Effector memory CD4-positive, alpha-beta T cell (primary cell): ENCODE results near the gene PLXNA4.
A peak's percentile ranks its signal among the peaks of the same experiment; 100 is the strongest.

Source experiments
- DNase-seq, 3 donors: peaks; one replicate each; pipeline ENCODE4 v3.0.0-alpha.2; 2020
- H3K27ac ChIP-seq: 2 replicates; pipeline ENCODE4 v1.7.0; 2013; ENCODE audit warnings: mild to moderate bottlenecking, low read length, moderate library complexity; ENCODE audit not compliant: insufficient read depth, poor library complexity, severe bottlenecking
- H3K27me3 ChIP-seq: replicated peaks from 2 replicates; pipeline ENCODE4 v1.7.0; 2013; ENCODE audit warnings: mild to moderate bottlenecking, low read length; ENCODE audit not compliant: insufficient read depth, control insufficient read depth, poor library complexity, severe bottlenecking
- H3K36me3 ChIP-seq: 2 replicates; pipeline ENCODE4 v1.7.0; 2013; ENCODE audit warnings: mild to moderate bottlenecking, low read length, moderate library complexity; ENCODE audit not compliant: control insufficient read depth, insufficient read depth
- H3K4me1 ChIP-seq: 2 replicates; pipeline ENCODE4 v1.7.0; 2013; ENCODE audit warnings: low read length, mild to moderate bottlenecking; ENCODE audit not compliant: control insufficient read depth, insufficient read depth, poor library complexity, severe bottlenecking
- H3K4me3 ChIP-seq: 2 replicates; pipeline ENCODE4 v1.7.0; 2013; ENCODE audit warnings: low read length, low read depth, mild to moderate bottlenecking; ENCODE audit not compliant: insufficient read depth, poor library complexity, severe bottlenecking
- H3K9me3 ChIP-seq: 2 replicates; pipeline ENCODE4 v1.7.0; 2013; ENCODE audit warnings: mild to moderate bottlenecking, low read length, moderate library complexity; ENCODE audit not compliant: control insufficient read depth

Gene PLXNA4

GRCh38 chr7:132592231-132592920 is 16.1 kb upstream of the PLXNA4 start:
- H3K9me3 ChIP-seq, result no peaks in the 10 kb centered on the region
- H3K4me3 ChIP-seq, result no peak overlapping the region
- H3K27ac ChIP-seq, result no peak overlapping the region
- no peak for DNase-seq
- H3K4me1 ChIP-seq, result no peaks in the 10 kb centered on the region
- H3K27me3 ChIP-seq, result peaks cover 3% of the 10 kb centered on the region
- no peaks in the 10 kb centered on the region for H3K36me3 ChIP-seq

GRCh38 chr7:132590162-132590561 is 13.9 kb upstream of the PLXNA4 start:
- Histone ChIP-seq H3K27ac (no peak overlapping the region), H3K36me3 (no peaks in the 10 kb centered on the region), H3K9me3 (no peaks in the 10 kb centered on the region), H3K4me3 (no peak overlapping the region), H3K4me1 (no peaks in the 10 kb centered on the region), H3K27me3 (peaks cover 3% of the 10 kb centered on the region)
- no peak for DNase-seq

DNA sequence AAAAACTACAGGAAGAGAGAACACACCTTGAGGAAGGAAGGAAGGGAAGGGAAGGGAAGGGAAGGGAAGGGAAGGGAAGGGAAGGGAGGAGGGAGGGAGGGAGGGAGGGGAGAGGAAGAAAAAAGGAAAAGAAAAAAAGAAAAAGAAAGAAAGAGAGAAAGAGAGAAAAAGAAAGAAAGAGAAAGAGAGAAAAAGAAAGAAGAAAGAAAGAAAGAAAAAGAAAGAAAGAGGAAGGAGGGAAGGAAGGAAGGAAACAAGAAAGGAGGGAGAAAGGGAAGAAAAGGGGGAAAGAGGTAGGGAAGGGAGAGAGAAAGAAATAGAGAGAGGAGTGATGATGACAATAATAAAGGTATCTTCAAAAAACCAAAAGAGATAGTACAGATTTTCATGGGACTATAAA is 12.3 kb upstream of the PLXNA4 start:
- Histone ChIP-seq H3K27ac (no peak overlapping the region), H3K9me3 (no peaks in the 10 kb centered on the region), H3K36me3 (no peaks in the 10 kb centered on the region), H3K4me1 (no peaks in the 10 kb centered on the region), H3K27me3 (no peaks in the 10 kb centered on the region), H3K4me3 (no peak overlapping the region)
- DNase-seq, result no peak

DNA sequence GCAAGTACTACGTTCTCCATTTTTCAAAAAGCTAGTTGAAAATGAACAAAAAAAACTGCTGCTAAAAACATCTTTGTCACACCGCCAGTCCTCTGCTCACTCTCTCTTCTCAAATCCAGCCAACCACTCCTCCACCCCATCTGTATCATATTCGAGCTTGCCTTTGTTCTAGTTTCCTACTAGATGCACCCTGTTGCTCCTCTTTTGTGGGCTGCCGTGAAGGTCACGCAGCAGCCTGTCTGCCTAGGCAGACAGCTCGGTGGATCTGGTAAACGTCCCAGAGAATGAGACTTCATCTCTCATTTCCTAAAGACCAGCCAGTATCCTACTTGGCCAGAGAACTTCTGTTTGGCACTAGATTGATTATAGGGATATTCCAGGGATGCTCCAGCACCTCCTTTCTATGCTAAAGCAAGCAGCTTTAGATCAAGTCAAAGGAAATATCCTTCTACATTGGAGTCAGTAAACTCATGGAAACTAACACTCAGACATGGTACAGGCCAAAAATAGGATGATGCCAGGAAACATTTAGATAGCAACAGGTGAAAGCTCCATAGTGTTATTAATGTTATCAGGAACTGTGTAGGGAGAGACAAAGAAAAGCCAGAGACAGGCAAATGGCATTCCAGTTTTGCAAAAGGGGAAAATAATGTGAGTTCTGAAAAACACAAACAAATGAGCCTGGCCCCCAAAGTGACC is 8.7 kb upstream of the PLXNA4 start:
- H3K27me3 ChIP-seq, result no peaks in the 10 kb centered on the region
- no peaks in the 10 kb centered on the region for H3K9me3 ChIP-seq
- DNase-seq, result no peak
- H3K27ac ChIP-seq, result no peak overlapping the region
- no peaks in the 10 kb centered on the region for H3K36me3 ChIP-seq
- H3K4me1 ChIP-seq, result no peaks in the 10 kb centered on the region
- no peak overlapping the region for H3K4me3 ChIP-seq

DNA sequence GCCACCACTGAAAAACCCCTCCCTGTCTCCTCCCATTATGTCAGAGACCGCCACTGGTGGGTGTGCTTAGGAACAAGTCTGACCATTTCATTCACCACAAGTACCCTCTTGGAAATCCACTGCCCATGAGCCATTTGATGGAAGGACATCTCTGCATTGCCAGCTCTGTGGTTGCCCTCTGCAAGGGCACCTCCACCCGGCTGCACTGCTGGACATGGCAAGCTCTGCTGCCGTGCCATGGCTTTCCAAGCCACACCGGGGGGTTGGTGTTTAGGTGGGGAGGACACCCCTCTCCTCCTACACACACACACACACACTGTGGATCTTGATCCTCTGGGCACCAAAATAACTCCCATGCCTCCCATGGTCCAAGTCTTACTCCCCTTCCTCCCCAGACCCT is 5.2 kb upstream of the PLXNA4 start:
- Histone ChIP-seq H3K36me3 (no peaks in the 10 kb centered on the region), H3K4me3 (no peak overlapping the region), H3K27me3 (peaks cover 2% of the 10 kb centered on the region), H3K27ac (no peak overlapping the region), H3K4me1 (no peaks in the 10 kb centered on the region), H3K9me3 (no peaks in the 10 kb centered on the region)
- no peak for DNase-seq

- Histone ChIP-seq H3K27ac (no peak overlapping the region), H3K4me1 (no peaks in the 10 kb centered on the region), H3K27me3 (peaks cover 8% of the 10 kb centered on the region), H3K9me3 (no peaks in the 10 kb centered on the region), H3K4me3 (no peak overlapping the region), H3K36me3 (no peaks in the 10 kb centered on the region)
- DNase-seq, result peak; percentile 17 to 42 (median 20)
Measured at GRCh38 chr7:132580717-132581285, 4.5 kb upstream of the PLXNA4 start.

DNA sequence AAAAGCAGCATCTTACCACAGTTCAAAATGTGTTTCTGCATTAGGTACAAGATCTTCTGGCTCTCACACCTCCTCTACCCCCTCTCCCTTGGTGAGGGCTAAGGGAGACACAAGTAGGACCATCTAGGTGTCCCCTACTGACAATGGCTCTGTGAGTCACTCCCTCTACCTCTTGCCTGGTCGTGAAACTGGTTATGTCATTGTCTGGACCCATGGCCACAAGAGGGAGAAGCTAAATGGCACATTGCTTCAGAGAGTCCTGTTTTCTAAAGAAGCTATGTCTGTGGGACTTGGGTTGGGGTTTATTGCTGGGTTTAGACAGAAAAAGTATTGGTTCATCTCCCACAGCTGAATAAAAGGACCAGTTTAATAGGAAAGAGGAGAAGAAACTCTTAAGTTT is 4.0 kb upstream of the PLXNA4 start:
- Histone ChIP-seq H3K36me3 (no peaks in the 10 kb centered on the region), H3K4me3 (no peak overlapping the region), H3K4me1 (no peaks in the 10 kb centered on the region), H3K27ac (no peak overlapping the region), H3K27me3 (peaks cover 13% of the 10 kb centered on the region), H3K9me3 (no peaks in the 10 kb centered on the region)
- DNase-seq, result no peak

GRCh38 chr7:132579260-132579899 is 3.1 kb upstream of the PLXNA4 start:
- no peak overlapping the region for H3K27ac ChIP-seq
- no peaks in the 10 kb centered on the region for H3K9me3 ChIP-seq
- no peaks in the 10 kb centered on the region for H3K4me1 ChIP-seq
- peaks cover 21% of the 10 kb centered on the region for H3K27me3 ChIP-seq
- H3K36me3 ChIP-seq, result no peaks in the 10 kb centered on the region
- DNase-seq, result no peak
- H3K4me3 ChIP-seq, result no peak overlapping the region

- peaks cover 24% of the 10 kb centered on the region for H3K27me3 ChIP-seq
- DNase-seq, result no peak
- H3K36me3 ChIP-seq, result no peaks in the 10 kb centered on the region
- H3K4me3 ChIP-seq, result no peak overlapping the region
- H3K27ac ChIP-seq, result no peak overlapping the region
- H3K9me3 ChIP-seq, result no peaks in the 10 kb centered on the region
- no peaks in the 10 kb centered on the region for H3K4me1 ChIP-seq
Measured at GRCh38 chr7:132578826-132579225, 2.6 kb upstream of the PLXNA4 start.

GRCh38 chr7:132578050-132578370 is 1.7 kb upstream of the PLXNA4 start:
- no peak overlapping the region for H3K4me3 ChIP-seq
- no peak overlapping the region for H3K27ac ChIP-seq
- H3K4me1 ChIP-seq, result no peaks in the 10 kb centered on the region
- H3K9me3 ChIP-seq, result no peaks in the 10 kb centered on the region
- DNase-seq, result no peak
- peaks cover 24% of the 10 kb centered on the region for H3K27me3 ChIP-seq
- no peaks in the 10 kb centered on the region for H3K36me3 ChIP-seq
